Caco-2 (cell line): ENCODE results near the gene MYBPC3. TPM values are rescaled to one million over a fixed set of nuclear protein-coding genes. Genes with fewer than 3 reads are reported as not detected.

Experiments
- BruUV-seq: library from RNA; stranded (reverse); fragments of 400-500 nt; replicated peaks from 2 replicates; lab custom pipeline; 2021; lab: Mats Ljungman, UMichigan
- CTCF ChIA-PET: fragments of 300-600 bp; sonication (Branson Sonifier 250); formaldehyde crosslinking; loops from one replicate; lab custom pipeline; 2022; ENCODE audit warnings: antibody characterized with exemption; lab: Charles Lee
- POLR2A ChIA-PET: fragments of 300-600 bp; sonication (Branson Sonifier 250); formaldehyde crosslinking; loops from one replicate; lab custom pipeline; 2022; ENCODE audit warnings: antibody characterized with exemption; lab: Charles Lee
- DNase-seq, 2 experiments: peaks; one replicate each; pipeline versions ENCODE4 v3.0.0 to v3.0.0-alpha.2; 2020 to 2022
- H3K27me3 ChIP-seq: replicated peaks from 2 replicates; pipeline ENCODE4 v1.6.0; 2011; ENCODE audit warnings: low read length; ENCODE audit not compliant: control insufficient read depth, insufficient read depth
- H3K36me3 ChIP-seq: 2 replicates; pipeline ENCODE4 v1.5.1; 2011; ENCODE audit warnings: low read length; ENCODE audit not compliant: control insufficient read depth, insufficient read depth
- H3K4me1 ChIP-seq: fragments of 250-450 bp; sonication (Bioruptor Pico); 2 replicates; pipeline ENCODE4 v1.5.1; 2020; ENCODE audit warnings: mild to moderate bottlenecking
- H3K4me3 ChIP-seq: 2 replicates; pipeline ENCODE4 v1.5.1; 2011; ENCODE audit warnings: low read depth, mild to moderate bottlenecking, control low read depth, low read length
- H3K9me3 ChIP-seq: fragments of 250-450 bp; sonication (Bioruptor Pico); 2 replicates; pipeline ENCODE4 v1.5.1; 2020; ENCODE audit warnings: mild to moderate bottlenecking, moderate library complexity
- H3K27ac Mint-ChIP-seq: one replicate; pipeline ENCODE4 v1.8.0; 2022; ENCODE audit warnings: mixed read lengths; ENCODE audit not compliant: unreplicated experiment
- H3K27me3 Mint-ChIP-seq: one replicate; pipeline ENCODE4 v1.8.0; 2022; ENCODE audit warnings: mixed read lengths; ENCODE audit not compliant: insufficient read depth, unreplicated experiment
- H3K36me3 Mint-ChIP-seq: one replicate; pipeline ENCODE4 v1.8.0; 2022; ENCODE audit warnings: mild to moderate bottlenecking, mixed read lengths; ENCODE audit not compliant: insufficient read depth, unreplicated experiment
- H3K4me1 Mint-ChIP-seq: one replicate; pipeline ENCODE4 v1.8.0; 2022; ENCODE audit warnings: low read depth, mixed read lengths; ENCODE audit not compliant: unreplicated experiment
- H3K4me3 Mint-ChIP-seq: one replicate; pipeline ENCODE4 v1.8.0; 2022; ENCODE audit warnings: mild to moderate bottlenecking, moderate library complexity, mixed read lengths; ENCODE audit not compliant: unreplicated experiment
- H3K9me3 Mint-ChIP-seq: one replicate; pipeline ENCODE4 v1.8.0; 2022; ENCODE audit warnings: mixed read lengths; ENCODE audit not compliant: unreplicated experiment
- CTCF ChIP-seq, 2 experiments: fragments of 200-600 bp in 1 of 2; IDR thresholded peaks; 1 replicate in 1 of 2; 2 replicates in 1 of 2; pipeline versions ENCODE4 v1.5.1 to v1.8.0; 2011 to 2022; ENCODE audit warnings: antibody characterized with exemption in 1 of 2, control low read depth in 1 of 2, inconsistent platforms in 1 of 2, low read depth in 1 of 2, low read length in 1 of 2, mild to moderate bottlenecking in 1 of 2, moderate library complexity in 1 of 2; ENCODE audit not compliant: insufficient read depth in 1 of 2, severe bottlenecking in 1 of 2, unreplicated experiment in 1 of 2
- intact Hi-C: fragments of 100-400 bp; cut with micrococcal nuclease; formaldehyde crosslinking; loops from one replicate; pipeline ENCODE4 v1.10.0; 2022; ENCODE audit not compliant: unreplicated experiment
- total RNA-seq: library from RNA; stranded (reverse); gene quantifications from 2 replicates; pipeline ENCODE4 v1.2.3, GENCODE V29; 2022

The MYBPC3 gene
- total RNA-seq, 1 experiment from 2014 or later = not detected

GRCh38 chr11:47391077-47391583 lies 38.6 kb upstream of the MYBPC3 start:
- no peak overlapping the region for H3K27ac Mint-ChIP-seq
- H3K4me3 Mint-ChIP-seq = no peak overlapping the region
- no TSS peak for BruUV-seq
- POLR2A ChIA-PET = no interaction called here
- no peak for DNase-seq
- no peaks in the 10 kb centered on the region for H3K4me1 Mint-ChIP-seq
- intact Hi-C loops = no loop called here
- Histone ChIP-seq H3K4me1 (no peaks in the 10 kb centered on the region), H3K9me3 (no peaks in the 10 kb centered on the region), H3K27me3 (no peaks in the 10 kb centered on the region), H3K36me3 (no peaks in the 10 kb centered on the region), H3K4me3 (no peak overlapping the region)
- CTCF ChIA-PET = no interaction called here
- H3K9me3 Mint-ChIP-seq = no peaks in the 10 kb centered on the region
- H3K27me3 Mint-ChIP-seq = no peaks in the 10 kb centered on the region
- no peaks in the 10 kb centered on the region for H3K36me3 Mint-ChIP-seq
- no peak for TF ChIP-seq CTCF (IDR thresholded peaks at IDR 0.05; ENCODE audit: insufficient read depth in 1 of 2, low read depth in 1 of 2, low read length in 1 of 2, severe bottlenecking in 1 of 2, unreplicated experiment in 1 of 2)

GRCh38 chr11:47390422-47390760 lies 37.9 kb upstream of the MYBPC3 start:
- H3K36me3 ChIP-seq = no peaks in the 10 kb centered on the region
- no peak for TF ChIP-seq CTCF (IDR thresholded peaks at IDR 0.05; ENCODE audit: insufficient read depth in 1 of 2, low read depth in 1 of 2, low read length in 1 of 2, severe bottlenecking in 1 of 2, unreplicated experiment in 1 of 2)
- no peaks in the 10 kb centered on the region for H3K36me3 Mint-ChIP-seq
- POLR2A ChIA-PET = no interaction called here
- no peaks in the 10 kb centered on the region for H3K4me1 Mint-ChIP-seq
- intact Hi-C loops = no loop called here
- no peaks in the 10 kb centered on the region for H3K9me3 Mint-ChIP-seq
- DNase-seq = no peak
- no peaks in the 10 kb centered on the region for H3K27me3 Mint-ChIP-seq
- no peaks in the 10 kb centered on the region for H3K27me3 ChIP-seq
- no peak overlapping the region for H3K4me3 ChIP-seq
- no TSS peak for BruUV-seq
- H3K4me1 ChIP-seq = no peaks in the 10 kb centered on the region
- no peaks in the 10 kb centered on the region for H3K9me3 ChIP-seq
- no peak overlapping the region for H3K4me3 Mint-ChIP-seq
- CTCF ChIA-PET = no interaction called here
- H3K27ac Mint-ChIP-seq = no peak overlapping the region

GRCh38 chr11:47389577-47390421 lies 37.3 kb upstream of the MYBPC3 start:
- POLR2A ChIA-PET = interaction anchor here (1.2 kb wide), 1 partner anchor 18 kb away, joined by 7 read pairs; no protein-coding TSS in a partner anchor
- no peaks in the 10 kb centered on the region for H3K9me3 ChIP-seq
- H3K36me3 Mint-ChIP-seq = no peaks in the 10 kb centered on the region
- H3K4me1 Mint-ChIP-seq = no peaks in the 10 kb centered on the region
- no peak overlapping the region for H3K4me3 Mint-ChIP-seq
- CTCF ChIA-PET = interaction anchor here (1.1 kb wide), 1 partner anchor 35 kb away, joined by 3 read pairs; no protein-coding TSS in a partner anchor
- no peak overlapping the region for H3K27ac Mint-ChIP-seq
- no peak overlapping the region for H3K4me3 ChIP-seq
- TF ChIP-seq CTCF (IDR thresholded peaks at IDR 0.05; ENCODE audit: insufficient read depth in 1 of 2, low read depth in 1 of 2, low read length in 1 of 2, severe bottlenecking in 1 of 2, unreplicated experiment in 1 of 2) = no peak
- H3K4me1 ChIP-seq = no peaks in the 10 kb centered on the region
- H3K27me3 ChIP-seq = no peaks in the 10 kb centered on the region
- H3K27me3 Mint-ChIP-seq = no peaks in the 10 kb centered on the region
- H3K36me3 ChIP-seq = no peaks in the 10 kb centered on the region
- DNase-seq = no peak
- no TSS peak for BruUV-seq
- intact Hi-C loops = no loop called here
- no peaks in the 10 kb centered on the region for H3K9me3 Mint-ChIP-seq
